GM21737 (cell line): ENCODE data around the gene SGMS2.
"Not testable (repeated sequence)": the region's sequence is repeated elsewhere in the genome, so short reads cannot be mapped to it uniquely, and the experiment has no call there.

Experiments
- ATAC-seq: cut with Tn5 transposase; IDR thresholded peaks from one replicate; pipeline ENCODE4 v1.9.1; 2021; ENCODE audit warnings: mild to moderate bottlenecking, moderate library complexity; ENCODE audit not compliant: unreplicated experiment

Gene SGMS2

GRCh38 chr4:107905082-107905481 lies 80.3 kb downstream of the SGMS2 start:
- not testable (repeated sequence) for ATAC-seq

DNA sequence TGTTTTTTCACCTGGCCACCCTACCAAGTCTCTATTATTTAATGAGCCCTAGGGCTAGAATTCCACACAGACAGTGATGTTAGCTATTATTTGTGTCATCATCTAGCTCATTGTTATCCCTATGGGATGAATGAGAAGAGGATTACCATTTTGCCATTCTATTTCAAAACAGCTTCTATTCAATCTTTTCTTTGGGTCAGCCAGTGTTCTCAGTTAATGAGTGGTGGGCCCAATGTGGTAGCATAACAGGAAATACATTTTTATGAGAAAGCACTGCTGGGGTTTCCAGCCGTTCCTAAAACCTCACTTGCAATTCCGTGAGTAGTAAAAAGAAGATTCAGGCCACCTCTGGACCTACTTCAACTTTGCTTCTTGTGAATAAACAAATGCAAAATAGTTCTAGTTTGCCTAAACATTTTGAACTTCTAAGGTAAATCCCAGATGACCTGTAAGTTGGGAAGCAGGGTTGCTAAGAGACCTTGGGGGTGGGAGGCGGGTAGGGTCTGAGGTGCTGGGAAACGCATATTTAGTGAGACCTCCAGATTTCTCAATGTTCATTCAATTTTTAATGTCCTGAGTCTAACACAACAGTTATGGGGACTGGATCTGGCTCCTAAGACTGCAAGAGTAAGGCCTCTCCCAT lies 81.8 kb downstream of the SGMS2 start:
- no peak for ATAC-seq

DNA sequence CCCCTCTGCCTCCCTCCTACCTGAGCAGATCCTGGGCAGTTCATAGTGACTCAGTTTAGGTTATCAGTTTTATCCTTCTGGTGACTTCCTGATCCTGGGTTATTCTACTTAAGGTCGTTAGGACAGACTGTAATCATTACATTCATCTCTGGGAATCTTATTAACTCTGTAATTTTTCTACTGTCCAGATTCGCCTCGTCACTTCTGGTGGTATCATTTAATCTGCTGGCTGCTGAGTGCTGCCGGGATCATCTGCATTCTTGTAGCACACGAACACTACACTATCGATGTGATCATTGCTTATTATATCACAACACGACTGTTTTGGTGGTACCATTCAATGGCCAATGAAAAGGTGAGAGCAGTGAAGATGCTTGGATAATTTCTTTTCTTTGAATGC lies 83.6 kb downstream of the SGMS2 start:
- no peak for ATAC-seq

DNA sequence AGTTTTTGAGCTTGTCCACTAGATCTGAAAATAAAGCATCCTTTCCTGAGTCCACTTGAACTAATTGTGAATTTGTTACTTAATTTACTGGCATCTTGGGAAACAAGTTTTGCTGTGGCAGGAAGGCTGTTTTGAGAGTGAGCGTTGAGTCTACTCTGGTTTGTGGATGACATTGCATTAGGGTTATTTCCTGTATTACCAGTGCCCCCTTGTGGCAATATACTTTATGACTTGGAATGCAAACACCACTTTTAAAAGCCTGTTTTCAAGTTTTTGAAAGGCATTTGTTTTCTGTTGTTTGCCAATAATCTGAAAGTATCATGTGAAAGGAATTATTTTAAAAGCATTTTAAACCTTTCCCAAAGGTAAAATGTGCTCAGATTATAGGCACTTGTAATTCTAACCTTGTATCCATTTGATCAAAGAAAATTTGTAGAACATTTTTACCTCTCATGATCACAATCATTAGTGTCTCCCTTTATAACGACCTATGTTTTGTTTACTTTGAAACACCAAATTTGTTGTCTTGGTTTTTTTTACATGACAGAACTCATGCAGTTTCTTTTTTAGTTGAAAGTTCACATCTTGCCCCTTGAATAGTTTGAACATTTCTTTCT lies 88.7 kb downstream of the SGMS2 start:
- ATAC-seq, result no peak

DNA sequence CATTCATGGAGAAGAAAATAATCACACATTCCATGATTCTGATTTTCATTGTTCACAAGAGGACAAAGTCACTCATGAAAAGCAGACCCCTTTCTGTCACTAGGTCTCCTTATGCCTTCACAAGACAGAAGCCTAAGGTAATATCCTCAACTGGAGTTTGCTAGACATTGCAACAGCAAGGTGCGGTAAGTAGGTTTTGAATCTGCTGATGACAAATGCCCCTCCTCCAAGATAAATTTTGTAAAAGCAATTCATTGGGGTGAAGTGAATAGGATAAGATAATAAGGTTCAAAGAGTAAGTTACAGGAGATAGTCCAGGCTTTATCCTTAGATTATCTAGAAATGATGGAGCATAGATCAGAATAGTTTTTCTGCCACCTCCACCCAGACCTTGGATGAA lies 90.5 kb downstream of the SGMS2 start:
- ATAC-seq, result no peak

GRCh38 chr4:107916623-107917022 lies 91.9 kb downstream of the SGMS2 start:
- ATAC-seq, result no peak

- ATAC-seq, result no peak
Observed at GRCh38 chr4:107917500-107917899, 92.8 kb downstream of the SGMS2 start.

- no peak for ATAC-seq
Observed at GRCh38 chr4:107922486-107923473, 98.0 kb downstream of the SGMS2 start.

GRCh38 chr4:107925713-107926112 lies 101.0 kb downstream of the SGMS2 start:
- not testable (repeated sequence) for ATAC-seq

- not testable (repeated sequence) for ATAC-seq
Observed at GRCh38 chr4:107926875-107927274, 102.1 kb downstream of the SGMS2 start.

DNA sequence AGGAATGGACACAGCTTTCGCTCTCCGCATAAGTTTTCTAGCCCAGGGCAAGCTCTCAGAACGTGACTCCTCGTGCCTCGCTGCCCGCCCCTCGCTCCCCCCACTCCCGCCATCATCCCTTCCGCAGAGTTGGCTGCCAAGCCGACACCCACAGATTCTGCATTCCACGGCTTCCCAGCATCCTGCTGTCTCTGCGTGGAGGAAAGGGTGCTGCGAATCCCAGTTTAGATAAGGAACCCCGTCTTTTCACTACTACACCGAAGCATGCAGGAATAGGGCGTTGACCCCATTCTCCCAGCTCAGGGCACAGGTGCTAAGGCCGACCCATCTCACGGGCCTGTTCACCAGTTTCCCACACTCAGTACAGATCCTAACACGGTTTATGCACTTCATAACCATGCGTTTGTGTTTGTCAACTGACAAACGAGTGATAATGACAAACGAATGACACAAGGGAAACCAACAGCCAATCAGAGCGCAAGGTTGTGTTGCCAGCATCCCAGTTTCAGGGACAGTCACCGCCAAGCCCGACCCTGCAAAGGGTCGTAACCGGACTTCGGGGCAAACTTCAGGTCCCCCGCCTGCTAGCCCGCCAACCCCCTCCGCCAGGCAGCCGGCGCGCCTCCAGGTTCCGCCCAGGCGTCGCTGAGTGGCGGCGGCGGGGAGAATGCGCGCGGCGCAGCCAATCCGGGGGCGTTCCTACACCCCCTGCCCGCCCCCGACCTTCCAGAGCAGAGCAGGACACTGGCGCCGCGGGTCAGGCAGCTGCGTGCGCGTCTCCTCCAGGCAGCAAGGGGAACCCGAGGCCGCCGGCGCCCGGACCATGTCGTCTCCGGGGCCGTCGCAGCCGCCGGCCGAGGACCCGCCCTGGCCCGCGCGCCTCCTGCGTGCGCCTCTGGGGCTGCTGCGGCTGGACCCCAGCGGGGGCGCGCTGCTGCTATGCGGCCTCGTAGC lies 106.4 kb downstream of the SGMS2 start, which contains the start of gene CYP2U1:
TSS of gene CYP2U1 (plus strand) at position 729 of the 954 bp plus-strand sequence. CDS start at position 824, 95 bp downstream.
- ATAC-seq, result peak; percentile 97

GRCh38 chr4:107931775-107932321 lies 107.1 kb downstream of the SGMS2 start:
- ATAC-seq, result peak; percentile 20

DNA sequence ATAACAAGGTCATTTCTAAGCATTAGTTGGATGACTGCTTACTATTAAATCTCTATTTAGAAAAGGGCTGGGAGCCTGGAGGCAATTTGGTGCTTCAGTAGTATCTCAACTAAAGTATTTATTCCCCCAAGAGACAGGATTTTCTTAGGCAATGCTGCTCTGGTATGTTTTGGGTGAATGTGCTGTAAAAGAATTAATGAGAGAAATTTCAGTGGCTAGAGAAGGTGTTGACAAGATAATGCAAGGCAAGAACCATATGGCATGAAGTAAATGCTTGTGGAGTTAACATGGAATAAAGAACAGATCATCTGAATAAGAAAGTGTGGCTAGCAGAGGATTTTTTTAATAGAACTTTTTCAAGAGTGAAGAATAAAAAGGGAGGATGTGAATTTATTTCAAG lies 110.5 kb downstream of the SGMS2 start:
- no peak for ATAC-seq

DNA sequence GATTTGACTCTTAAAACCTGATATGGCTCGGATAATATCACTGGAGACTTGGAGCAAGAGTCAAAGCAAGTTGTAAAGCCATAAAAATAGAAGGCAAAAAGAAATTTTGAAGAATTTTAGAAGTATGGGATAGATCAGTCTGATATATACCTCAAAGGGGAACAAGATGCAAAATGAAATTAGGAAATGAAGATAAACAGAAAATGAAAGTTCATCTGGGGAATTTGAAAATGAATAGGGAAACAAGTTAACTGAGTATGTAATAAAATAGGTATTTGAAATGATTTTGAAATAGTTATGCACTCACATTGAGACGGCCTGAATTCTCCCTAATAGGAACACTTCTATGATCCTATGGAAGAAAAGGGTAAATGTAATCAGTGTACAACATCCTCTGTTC lies 112.3 kb downstream of the SGMS2 start:
- ATAC-seq, result no peak

DNA sequence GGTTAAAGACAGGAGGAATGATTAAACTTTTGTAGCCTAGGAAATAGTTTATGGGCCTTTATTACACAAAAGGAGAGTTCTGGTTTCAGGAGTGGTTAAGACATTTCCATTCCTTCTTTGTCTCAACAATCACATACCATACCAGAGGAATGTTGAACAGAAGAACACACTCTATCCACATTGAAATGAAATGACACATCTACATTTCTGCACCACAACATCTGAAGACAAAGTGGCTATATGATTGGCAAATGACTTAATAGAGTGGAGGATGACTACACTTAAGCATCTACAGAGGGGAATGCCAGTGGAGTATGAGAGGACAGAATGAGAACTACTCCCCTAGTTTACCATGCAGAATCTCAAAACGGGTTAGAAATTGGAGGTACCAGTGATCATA lies 114.6 kb downstream of the SGMS2 start:
- ATAC-seq, result no peak

DNA sequence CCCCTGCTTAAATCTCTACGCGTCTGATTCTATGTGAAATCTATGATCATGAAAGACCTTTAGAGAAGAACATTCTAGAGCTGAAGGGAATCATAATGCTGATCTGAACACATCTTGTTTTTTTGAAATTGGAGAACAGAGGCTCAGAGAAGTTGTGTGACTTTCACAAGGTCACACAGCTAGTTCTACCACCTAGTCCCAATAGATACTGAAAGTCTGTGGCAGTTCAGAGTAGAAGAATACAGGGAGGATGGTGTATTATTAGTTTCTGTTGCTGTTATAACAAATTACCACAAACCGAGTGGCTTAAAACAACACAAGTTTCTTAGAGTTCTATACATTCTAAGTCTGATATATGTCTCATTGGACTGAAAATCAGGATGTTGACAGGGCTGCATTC lies 121.1 kb downstream of the SGMS2 start:
- ATAC-seq, result no peak

DNA sequence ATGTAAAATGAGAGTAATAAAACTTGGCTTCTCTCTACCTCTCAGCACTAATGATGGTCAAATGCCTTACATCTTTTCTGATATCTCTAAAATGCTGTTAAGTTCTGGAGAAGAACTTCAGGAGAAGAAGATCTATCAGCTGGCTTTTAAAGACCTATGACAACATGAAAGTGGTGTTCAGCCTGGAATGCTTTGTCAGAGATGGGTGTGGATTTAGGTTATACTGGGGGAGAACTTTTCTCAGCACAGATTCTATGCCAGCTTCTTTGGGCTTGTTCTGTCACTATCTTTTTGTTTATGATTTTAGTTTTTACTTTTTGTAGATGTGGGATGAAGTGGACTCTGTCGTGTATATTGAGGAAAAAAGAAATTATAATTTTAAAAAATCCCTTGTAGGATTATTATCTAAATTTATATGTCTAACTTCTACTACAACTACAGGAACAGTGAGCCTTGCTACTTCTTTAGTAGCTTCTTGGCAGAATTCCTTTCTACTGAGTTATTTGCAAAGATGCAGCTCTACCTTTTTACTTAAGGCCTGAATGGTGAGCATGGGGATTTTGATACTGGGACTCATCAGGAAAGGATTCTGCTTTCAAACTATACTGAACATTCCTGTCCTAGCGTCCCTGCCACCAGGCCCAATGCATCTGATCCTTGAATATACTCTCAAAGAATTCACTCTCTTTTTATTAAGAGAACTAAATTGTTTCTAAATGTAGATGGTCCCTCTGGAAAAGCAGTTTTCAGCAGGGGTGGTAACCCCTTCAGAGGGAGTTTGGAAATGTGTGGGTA lies 126.2 kb downstream of the SGMS2 start:
- ATAC-seq, result no peak

GRCh38 chr4:107951551-107951950 lies 126.8 kb downstream of the SGMS2 start:
- ATAC-seq, result no peak

GRCh38 chr4:107956011-107956410 lies 131.3 kb downstream of the SGMS2 start:
- no peak for ATAC-seq
